Peyer's patch (tissue), 4 donors: ENCODE measurements around the gene PPY. TPM values are rescaled to one million over a fixed set of nuclear protein-coding genes. Genes with fewer than 3 reads are reported as not detected.
A peak's percentile ranks its signal among the peaks of the same experiment; 100 is the strongest.

ENCODE experiments used
- DNase-seq, 3 donors: peaks; one replicate each; pipeline ENCODE4 v3.0.0-alpha.2; 2017 to 2019
- H3K27ac ChIP-seq, 4 donors: fragments of 200-600 bp; sonication (generic); one replicate each; pipeline ENCODE4 v1.5.1; 2016 to 2019
- H3K27me3 ChIP-seq, 2 donors: fragments of 200-600 bp; sonication (generic); one replicate each; pipeline ENCODE4 v1.5.1; 2019
- H3K36me3 ChIP-seq, 3 donors: fragments of 200-600 bp; sonication (generic); one replicate each; pipeline ENCODE4 v1.5.1; 2016 to 2019
- H3K4me1 ChIP-seq, 4 donors: fragments of 200-600 bp; sonication (generic); one replicate each; pipeline ENCODE4 v1.5.1; 2016 to 2019
- H3K4me3 ChIP-seq, 4 donors: fragments of 200-600 bp; sonication (generic); 1 replicate in 3 of 4; 2 replicates in 1 of 4; pipeline ENCODE4 v1.5.1; 2016 to 2019; ENCODE audit warnings: mild to moderate bottlenecking in 1 of 4
- H3K9me3 ChIP-seq, 4 donors: fragments of 200-600 bp; sonication (generic); one replicate each; pipeline ENCODE4 v1.5.1; 2016 to 2019; ENCODE audit warnings: mild to moderate bottlenecking in 1 of 4
- CTCF ChIP-seq, 6 experiments: fragments of 450-650 bp in 4 of 6; fragments of 200-600 bp in 2 of 6; sonication (generic) in 1 of 6; IDR thresholded peaks; one replicate each; pipeline ENCODE4 v1.5.1; 2017 to 2019; ENCODE audit warnings: antibody characterized with exemption in 6 of 6, mild to moderate bottlenecking in 3 of 6, moderate library complexity in 1 of 6
- POLR2A ChIP-seq, 2 donors: fragments of 450-650 bp; IDR thresholded peaks; one replicate each; pipeline ENCODE4 v1.5.1; 2017; ENCODE audit warnings: antibody characterized with exemption in 2 of 2, mild to moderate bottlenecking in 2 of 2, moderate library complexity in 2 of 2
- total RNA-seq, 4 donors: library from RNA; depleted of rRNA; stranded (reverse); fragments of >200 nt; gene quantifications; one replicate each; pipeline ENCODE4 v1.1.0, GENCODE V29; 2016

Gene PPY
- total RNA-seq, result not detected

- no peaks in the 10 kb centered on the region for H3K9me3 ChIP-seq
- no peak for DNase-seq
- H3K36me3 ChIP-seq, result no peaks in the 10 kb centered on the region
- no peak for TF ChIP-seq CTCF (IDR thresholded peaks at IDR 0.05)
- peaks cover 0 to 11% (median 5%) of the 10 kb centered on the region in 4 donors for H3K4me1 ChIP-seq
- H3K27me3 ChIP-seq, result no peaks in the 10 kb centered on the region
- H3K27ac ChIP-seq, result no peak within 1 kb of the TSS
- no peak within 1 kb of the TSS for H3K4me3 ChIP-seq
Observed at GRCh38 chr17:43942051-43942685, at the start of gene PPY. PPY (minus strand) TSS chr17:43942476; CDS start chr17:43941654, 822 bp downstream.

GRCh38 chr17:43988301-43988700, 46.0 kb upstream of the PPY start:
- H3K27ac ChIP-seq, result no peak overlapping the region
- TF ChIP-seq CTCF (IDR thresholded peaks at IDR 0.05) (no peak), POLR2A (IDR thresholded peaks at IDR 0.05) (no peak)
- H3K9me3 ChIP-seq, result no peaks in the 10 kb centered on the region
- H3K36me3 ChIP-seq, result no peaks in the 10 kb centered on the region
- H3K4me1 ChIP-seq, result peaks cover 0 to 10% (median 6%) of the 10 kb centered on the region in 4 donors
- no peaks in the 10 kb centered on the region for H3K27me3 ChIP-seq
- no peak overlapping the region for H3K4me3 ChIP-seq
- no peak for DNase-seq

GRCh38 chr17:43987131-43988021, 45.1 kb upstream of the PPY start:
- Histone ChIP-seq H3K36me3 (no peaks in the 10 kb centered on the region), H3K4me1 (peaks cover 0 to 13% (median 7%) of the 10 kb centered on the region in 4 donors), H3K27ac (no peak overlapping the region), H3K27me3 (no peaks in the 10 kb centered on the region), H3K4me3 (no peak overlapping the region), H3K9me3 (no peaks in the 10 kb centered on the region)
- DNase-seq, result no peak
- TF ChIP-seq CTCF (IDR thresholded peaks at IDR 0.05), result no peak
- no peak for TF ChIP-seq POLR2A (IDR thresholded peaks at IDR 0.05)

- Histone ChIP-seq H3K4me1 (peaks cover 0 to 13% (median 7%) of the 10 kb centered on the region in 4 donors), H3K9me3 (no peaks in the 10 kb centered on the region), H3K27me3 (no peaks in the 10 kb centered on the region), H3K4me3 (no peak overlapping the region), H3K36me3 (no peaks in the 10 kb centered on the region), H3K27ac (no peak overlapping the region)
- TF ChIP-seq CTCF (IDR thresholded peaks at IDR 0.05), result no peak
- no peak for TF ChIP-seq POLR2A (IDR thresholded peaks at IDR 0.05)
- DNase-seq, result no peak
Observed at GRCh38 chr17:43986225-43986981, 44.1 kb upstream of the PPY start.

- no peaks in the 10 kb centered on the region for H3K27me3 ChIP-seq
- no peaks in the 10 kb centered on the region for H3K36me3 ChIP-seq
- H3K27ac ChIP-seq, result no peak overlapping the region
- no peak for DNase-seq
- TF ChIP-seq POLR2A (IDR thresholded peaks at IDR 0.05), result no peak
- no peak for TF ChIP-seq CTCF (IDR thresholded peaks at IDR 0.05)
- peak overlapping the region in 2 of 4 donors; percentile 51 to 56 for H3K4me3 ChIP-seq
- no peaks in the 10 kb centered on the region for H3K9me3 ChIP-seq
- H3K4me1 ChIP-seq, result peaks cover 0 to 13% (median 7%) of the 10 kb centered on the region in 4 donors
Observed at GRCh38 chr17:43984521-43984920, 42.2 kb upstream of the PPY start.
